ENCODE measurements around the gene SPI1.

Gene SPI1

DNA sequence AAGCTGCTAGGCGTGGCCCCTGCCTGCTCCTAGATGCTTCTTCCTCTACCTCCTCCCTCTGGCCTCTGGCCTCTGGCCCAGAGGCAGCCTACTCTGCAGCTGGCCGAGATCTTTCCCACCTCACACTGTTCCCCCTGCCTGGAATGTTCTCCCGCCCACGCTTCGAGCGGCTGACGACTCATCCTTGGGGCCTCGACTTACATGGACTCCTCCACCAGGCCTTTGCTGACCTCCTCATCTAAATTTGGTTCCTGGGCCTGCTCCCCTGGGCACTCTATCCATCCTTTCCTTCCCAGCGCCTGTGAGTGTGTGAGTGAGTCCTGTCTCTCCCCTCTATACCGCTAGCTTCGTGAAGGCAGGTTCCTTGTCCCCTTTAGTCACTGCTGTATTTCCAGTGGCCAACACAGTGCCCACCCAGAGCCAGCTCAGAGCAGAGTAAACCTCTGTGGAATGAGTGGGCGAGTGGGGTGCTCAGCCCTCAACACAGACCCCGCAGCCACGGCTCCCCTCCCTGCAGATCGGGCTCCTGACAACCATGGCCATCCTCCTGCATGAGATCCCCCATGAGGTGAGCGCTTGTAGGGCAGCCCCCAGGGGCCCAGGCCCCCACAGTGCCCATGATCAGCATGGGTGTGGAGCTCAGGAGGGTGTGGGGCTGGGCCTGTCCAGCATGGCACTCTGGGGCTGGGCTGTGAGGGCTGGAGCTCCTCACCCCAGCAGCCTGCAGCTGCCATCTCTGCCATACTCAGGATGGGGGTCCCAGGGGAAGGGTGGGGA is 35.7 kb upstream of the SPI1 start:
- Histone ChIP-seq H3K4me3 (ENCODE audit: low read depth, low read length) (no peak overlapping the region), H3K36me3 (ENCODE audit: control insufficient read depth in 2 of 2, insufficient read depth in 1 of 2, low read length in 2 of 2) (peaks cover 0 to 71% of the 10 kb centered on the region in 2 experiments; a peak in 2 of 3 replicates), H3K4me1 (ENCODE audit: control insufficient read depth, insufficient read depth, low read length) (no peaks in the 10 kb centered on the region), H3K9me3 (ENCODE audit: control insufficient read depth, insufficient read depth, low read depth, low read length) (no peaks in the 10 kb centered on the region), H3K27ac (ENCODE audit: extremely low read depth, low read depth, low read length) (no peak overlapping the region)
- POLR2A ChIA-PET = interaction anchor here (0.6 kb wide), 1 partner anchor 77 kb away, joined by 3 read pairs; no protein-coding TSS in a partner anchor
- peak; percentile 67 for TF ChIP-seq ZFHX2 (tag by site-specific recombination; conservative IDR thresholded peaks at IDR 0.05)
- TF ChIP-seq, protein P1, sequence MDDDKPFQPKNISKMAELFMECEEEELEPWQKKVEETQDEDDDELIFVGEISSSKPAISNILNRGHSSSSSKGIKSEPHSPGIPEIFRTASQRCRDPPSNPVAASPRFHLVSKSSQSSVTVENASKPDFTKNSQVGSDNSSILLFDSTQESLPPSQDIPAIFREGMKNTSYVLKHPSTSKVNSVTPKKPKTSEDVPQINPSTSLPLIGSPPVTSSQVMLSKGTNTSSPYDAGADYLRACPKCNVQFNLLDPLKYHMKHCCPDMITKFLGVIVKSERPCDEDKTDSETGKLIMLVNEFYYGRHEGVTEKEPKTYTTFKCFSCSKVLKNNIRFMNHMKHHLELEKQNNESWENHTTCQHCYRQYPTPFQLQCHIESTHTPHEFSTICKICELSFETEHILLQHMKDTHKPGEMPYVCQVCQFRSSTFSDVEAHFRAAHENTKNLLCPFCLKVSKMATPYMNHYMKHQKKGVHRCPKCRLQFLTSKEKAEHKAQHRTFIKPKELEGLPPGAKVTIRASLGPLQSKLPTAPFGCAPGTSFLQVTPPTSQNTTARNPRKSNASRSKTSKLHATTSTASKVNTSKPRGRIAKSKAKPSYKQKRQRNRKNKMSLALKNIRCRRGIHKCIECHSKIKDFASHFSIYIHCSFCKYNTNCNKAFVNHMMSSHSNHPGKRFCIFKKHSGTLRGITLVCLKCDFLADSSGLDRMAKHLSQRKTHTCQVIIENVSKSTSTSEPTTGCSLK (tag by site-specific recombination; IDR thresholded peaks at IDR 0.05) = no peak
- peak; percentile 50; the same call in 1 of the 2 replicates for TF ChIP-seq ZIC2 (tag by site-specific recombination; IDR thresholded peaks at IDR 0.05)
- CTCF ChIA-PET = no interaction called here

- ChIA-PET POLR2A (interaction anchor here (6.0 kb wide), 1 partner anchor 13 kb away, joined by 37 read pairs; the partner anchor contains the start of gene PSMC3), CTCF (interaction anchor here (1.0 to 2.3 kb wide), 2 partner anchors 11 to 159 kb away, joined by 3 to 14 read pairs; no protein-coding TSS in a partner anchor)
- TF ChIP-seq GLIS2 (tag by site-specific recombination; IDR thresholded peaks at IDR 0.05) (peak; percentile 29; the same call in 1 of the 2 replicates), HIC1 (tag by site-specific recombination; IDR thresholded peaks at IDR 0.05) (no peak)
- no peaks in the 10 kb centered on the region for H3K9me3 ChIP-seq (ENCODE audit: control insufficient read depth, insufficient read depth, low read depth, low read length)
- H3K4me3 ChIP-seq (ENCODE audit: low read depth, low read length) = no peak overlapping the region
- no peak overlapping the region for H3K27ac ChIP-seq (ENCODE audit: extremely low read depth, low read depth, low read length)
- no peaks in the 10 kb centered on the region for H3K4me1 ChIP-seq (ENCODE audit: control insufficient read depth, insufficient read depth, low read length)
- peaks cover 0 to 64% of the 10 kb centered on the region in 2 experiments; a peak in 2 of 3 replicates for H3K36me3 ChIP-seq (ENCODE audit: control insufficient read depth in 2 of 2, insufficient read depth in 1 of 2, low read length in 2 of 2)
These were observed 35.0 kb upstream of the SPI1 start for GRCh38 chr11:47413351-47413750.

GRCh38 chr11:47411884-47412746 is 33.8 kb upstream of the SPI1 start:
- no peak overlapping the region for H3K4me3 ChIP-seq (ENCODE audit: low read depth, low read length)
- CTCF ChIA-PET = interaction anchor here (0.6 to 4.9 kb wide), 19 partner anchors 12 to 695 kb away, joined by 3 to 32 read pairs (median 4); partner anchors contain the start of gene PSMC3
- peaks cover 0 to 53% of the 10 kb centered on the region in 2 experiments; a peak in 2 of 3 replicates for H3K36me3 ChIP-seq (ENCODE audit: control insufficient read depth in 2 of 2, insufficient read depth in 1 of 2, low read length in 2 of 2)
- H3K9me3 ChIP-seq (ENCODE audit: control insufficient read depth, insufficient read depth, low read depth, low read length) = no peaks in the 10 kb centered on the region
- POLR2A ChIA-PET = interaction anchor here (0.7 to 6.0 kb wide), 3 partner anchors 9 to 154 kb away, joined by 4 to 37 read pairs (median 8); partner anchors contain the start of gene PSMC3
- no peak overlapping the region for H3K27ac ChIP-seq (ENCODE audit: extremely low read depth, low read depth, low read length)
- TF ChIP-seq, protein P2, sequence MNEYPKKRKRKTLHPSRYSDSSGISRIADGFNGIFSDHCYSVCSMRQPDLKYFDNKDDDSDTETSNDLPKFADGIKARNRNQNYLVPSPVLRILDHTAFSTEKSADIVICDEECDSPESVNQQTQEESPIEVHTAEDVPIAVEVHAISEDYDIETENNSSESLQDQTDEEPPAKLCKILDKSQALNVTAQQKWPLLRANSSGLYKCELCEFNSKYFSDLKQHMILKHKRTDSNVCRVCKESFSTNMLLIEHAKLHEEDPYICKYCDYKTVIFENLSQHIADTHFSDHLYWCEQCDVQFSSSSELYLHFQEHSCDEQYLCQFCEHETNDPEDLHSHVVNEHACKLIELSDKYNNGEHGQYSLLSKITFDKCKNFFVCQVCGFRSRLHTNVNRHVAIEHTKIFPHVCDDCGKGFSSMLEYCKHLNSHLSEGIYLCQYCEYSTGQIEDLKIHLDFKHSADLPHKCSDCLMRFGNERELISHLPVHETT (tag by site-specific recombination; IDR thresholded peaks at IDR 0.05) = no peak
- TF ChIP-seq IKZF3 (tag by site-specific recombination; IDR thresholded peaks at IDR 0.05) (peak; percentile 48; the same call in 1 of the 2 replicates), ZFP69B (tag by site-specific recombination; IDR thresholded peaks at IDR 0.05) (peak; percentile 38; the same call in 1 of the 2 replicates), SCRT2 (tag by site-specific recombination; IDR thresholded peaks at IDR 0.05) (peak; percentile 46; the same call in 1 of the 2 replicates), ZNF394 (tag by site-specific recombination; IDR thresholded peaks at IDR 0.05; ENCODE audit: borderline replicate concordance) (no peak)
- TF ChIP-seq, protein P3, sequence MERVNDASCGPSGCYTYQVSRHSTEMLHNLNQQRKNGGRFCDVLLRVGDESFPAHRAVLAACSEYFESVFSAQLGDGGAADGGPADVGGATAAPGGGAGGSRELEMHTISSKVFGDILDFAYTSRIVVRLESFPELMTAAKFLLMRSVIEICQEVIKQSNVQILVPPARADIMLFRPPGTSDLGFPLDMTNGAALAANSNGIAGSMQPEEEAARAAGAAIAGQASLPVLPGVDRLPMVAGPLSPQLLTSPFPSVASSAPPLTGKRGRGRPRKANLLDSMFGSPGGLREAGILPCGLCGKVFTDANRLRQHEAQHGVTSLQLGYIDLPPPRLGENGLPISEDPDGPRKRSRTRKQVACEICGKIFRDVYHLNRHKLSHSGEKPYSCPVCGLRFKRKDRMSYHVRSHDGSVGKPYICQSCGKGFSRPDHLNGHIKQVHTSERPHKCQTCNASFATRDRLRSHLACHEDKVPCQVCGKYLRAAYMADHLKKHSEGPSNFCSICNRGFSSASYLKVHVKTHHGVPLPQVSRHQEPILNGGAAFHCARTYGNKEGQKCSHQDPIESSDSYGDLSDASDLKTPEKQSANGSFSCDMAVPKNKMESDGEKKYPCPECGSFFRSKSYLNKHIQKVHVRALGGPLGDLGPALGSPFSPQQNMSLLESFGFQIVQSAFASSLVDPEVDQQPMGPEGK (tag by site-specific recombination; IDR thresholded peaks at IDR 0.05) = peak; percentile 45; the same call in 1 of the 2 replicates
- TF ChIP-seq, protein P4, sequence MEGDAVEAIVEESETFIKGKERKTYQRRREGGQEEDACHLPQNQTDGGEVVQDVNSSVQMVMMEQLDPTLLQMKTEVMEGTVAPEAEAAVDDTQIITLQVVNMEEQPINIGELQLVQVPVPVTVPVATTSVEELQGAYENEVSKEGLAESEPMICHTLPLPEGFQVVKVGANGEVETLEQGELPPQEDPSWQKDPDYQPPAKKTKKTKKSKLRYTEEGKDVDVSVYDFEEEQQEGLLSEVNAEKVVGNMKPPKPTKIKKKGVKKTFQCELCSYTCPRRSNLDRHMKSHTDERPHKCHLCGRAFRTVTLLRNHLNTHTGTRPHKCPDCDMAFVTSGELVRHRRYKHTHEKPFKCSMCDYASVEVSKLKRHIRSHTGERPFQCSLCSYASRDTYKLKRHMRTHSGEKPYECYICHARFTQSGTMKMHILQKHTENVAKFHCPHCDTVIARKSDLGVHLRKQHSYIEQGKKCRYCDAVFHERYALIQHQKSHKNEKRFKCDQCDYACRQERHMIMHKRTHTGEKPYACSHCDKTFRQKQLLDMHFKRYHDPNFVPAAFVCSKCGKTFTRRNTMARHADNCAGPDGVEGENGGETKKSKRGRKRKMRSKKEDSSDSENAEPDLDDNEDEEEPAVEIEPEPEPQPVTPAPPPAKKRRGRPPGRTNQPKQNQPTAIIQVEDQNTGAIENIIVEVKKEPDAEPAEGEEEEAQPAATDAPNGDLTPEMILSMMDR (tag by site-specific recombination; IDR thresholded peaks at IDR 0.05) = 0 out of 2 replicates have a peak, but pooled peaks have one; percentile 31
- H3K4me1 ChIP-seq (ENCODE audit: control insufficient read depth, insufficient read depth, low read length) = no peaks in the 10 kb centered on the region

Data from HEK293 (cell line).